ENCODE results near the gene CDH23.
A peak's percentile ranks its signal among the peaks of the same experiment; 100 is the strongest.

Gene CDH23

DNA sequence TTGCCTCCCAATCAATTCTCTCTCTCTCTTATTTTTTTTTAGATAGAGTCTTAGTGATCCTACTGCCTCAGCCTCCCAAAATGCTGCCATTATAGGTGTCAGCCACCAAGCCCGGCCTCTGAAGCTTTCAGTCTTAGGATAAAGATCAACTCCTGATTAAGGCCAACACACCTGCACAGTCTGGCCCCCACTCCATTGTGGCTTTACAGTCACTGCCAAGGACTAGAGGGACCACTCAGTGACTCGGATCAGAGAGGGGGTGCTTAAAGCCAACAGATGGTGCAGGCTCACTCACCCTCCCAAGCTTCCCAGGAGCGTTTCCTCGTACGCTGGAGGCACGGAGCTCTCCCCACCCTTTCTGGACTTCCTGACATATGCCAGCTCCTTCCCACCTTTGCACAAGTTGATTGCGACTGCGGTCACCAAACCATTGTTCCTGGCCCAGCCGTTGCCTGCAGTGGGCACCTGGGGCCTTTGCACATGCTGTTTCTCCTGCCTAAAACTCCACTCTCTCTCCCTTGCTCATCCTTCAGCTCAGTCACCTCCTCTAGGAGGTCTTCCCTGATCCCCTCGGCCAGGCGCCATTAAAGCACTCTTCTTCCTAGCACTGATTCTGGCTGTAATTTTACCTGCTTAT is 1.7 kb upstream of the CDH23 start:
- H3K4me3 ChIP-seq (ENCODE audit: low read length): no peak overlapping the region
- no peak for DNase-seq (ENCODE audit: low read depth)
- TF ChIP-seq, protein P1, sequence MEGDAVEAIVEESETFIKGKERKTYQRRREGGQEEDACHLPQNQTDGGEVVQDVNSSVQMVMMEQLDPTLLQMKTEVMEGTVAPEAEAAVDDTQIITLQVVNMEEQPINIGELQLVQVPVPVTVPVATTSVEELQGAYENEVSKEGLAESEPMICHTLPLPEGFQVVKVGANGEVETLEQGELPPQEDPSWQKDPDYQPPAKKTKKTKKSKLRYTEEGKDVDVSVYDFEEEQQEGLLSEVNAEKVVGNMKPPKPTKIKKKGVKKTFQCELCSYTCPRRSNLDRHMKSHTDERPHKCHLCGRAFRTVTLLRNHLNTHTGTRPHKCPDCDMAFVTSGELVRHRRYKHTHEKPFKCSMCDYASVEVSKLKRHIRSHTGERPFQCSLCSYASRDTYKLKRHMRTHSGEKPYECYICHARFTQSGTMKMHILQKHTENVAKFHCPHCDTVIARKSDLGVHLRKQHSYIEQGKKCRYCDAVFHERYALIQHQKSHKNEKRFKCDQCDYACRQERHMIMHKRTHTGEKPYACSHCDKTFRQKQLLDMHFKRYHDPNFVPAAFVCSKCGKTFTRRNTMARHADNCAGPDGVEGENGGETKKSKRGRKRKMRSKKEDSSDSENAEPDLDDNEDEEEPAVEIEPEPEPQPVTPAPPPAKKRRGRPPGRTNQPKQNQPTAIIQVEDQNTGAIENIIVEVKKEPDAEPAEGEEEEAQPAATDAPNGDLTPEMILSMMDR (IDR thresholded peaks at IDR 0.05; ENCODE audit: insufficient read depth, low read depth, low read length, missing control alignments): no peak

- no peak overlapping the region for H3K4me3 ChIP-seq (ENCODE audit: low read length)
- TF ChIP-seq, protein P1 (IDR thresholded peaks at IDR 0.05; ENCODE audit: insufficient read depth, low read depth, low read length, missing control alignments): peak; percentile 6
These were observed 1.1 kb upstream of the CDH23 start for GRCh38 chr10:71395621-71396020.

GRCh38 chr10:71396084-71396710 is 523 bp upstream of the CDH23 start:
- TF ChIP-seq, protein P1 (IDR thresholded peaks at IDR 0.05; ENCODE audit: insufficient read depth, low read depth, low read length, missing control alignments): peak; percentile 14
- peak; percentile 42 for DNase-seq (ENCODE audit: low read depth)
- H3K4me3 ChIP-seq (ENCODE audit: low read length): no peak overlapping the region

More at GRCh38 chr10:71395621-71396020, 1.1 kb upstream of the CDH23 start:
- DNase-seq (ENCODE audit: low read depth): no peak

GRCh38 chr10:71397296-71398212 is 834 bp downstream of the CDH23 start:
- TF ChIP-seq, protein P1 (IDR thresholded peaks at IDR 0.05; ENCODE audit: insufficient read depth, low read depth, low read length, missing control alignments): no peak
- H3K4me3 ChIP-seq (ENCODE audit: low read length): no peak overlapping the region
- DNase-seq (ENCODE audit: low read depth): no peak

DNA sequence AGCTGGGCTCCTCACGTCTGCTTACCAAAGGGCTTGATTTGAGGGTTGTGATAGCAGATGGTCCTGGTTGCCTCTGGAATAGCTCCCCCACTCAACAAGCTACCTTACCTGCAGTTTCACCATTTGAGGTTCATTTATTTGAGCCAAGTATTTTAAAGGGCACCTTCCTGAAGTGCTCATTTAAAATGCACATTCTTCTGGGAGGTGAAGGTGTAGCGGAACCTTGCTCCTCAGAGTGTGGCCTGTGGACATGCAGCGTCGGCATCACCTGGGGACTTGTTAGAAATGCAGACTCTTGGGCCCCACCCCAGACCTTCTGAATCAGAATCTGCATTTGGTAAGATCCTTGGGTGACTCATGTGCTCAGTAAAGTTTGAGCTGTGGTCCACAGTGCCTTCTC is 2.3 kb downstream of the CDH23 start:
- H3K4me3 ChIP-seq (ENCODE audit: low read length): no peak overlapping the region
- TF ChIP-seq, protein P1 (IDR thresholded peaks at IDR 0.05; ENCODE audit: insufficient read depth, low read depth, low read length, missing control alignments): no peak
- DNase-seq (ENCODE audit: low read depth): peak; percentile 21

DNA sequence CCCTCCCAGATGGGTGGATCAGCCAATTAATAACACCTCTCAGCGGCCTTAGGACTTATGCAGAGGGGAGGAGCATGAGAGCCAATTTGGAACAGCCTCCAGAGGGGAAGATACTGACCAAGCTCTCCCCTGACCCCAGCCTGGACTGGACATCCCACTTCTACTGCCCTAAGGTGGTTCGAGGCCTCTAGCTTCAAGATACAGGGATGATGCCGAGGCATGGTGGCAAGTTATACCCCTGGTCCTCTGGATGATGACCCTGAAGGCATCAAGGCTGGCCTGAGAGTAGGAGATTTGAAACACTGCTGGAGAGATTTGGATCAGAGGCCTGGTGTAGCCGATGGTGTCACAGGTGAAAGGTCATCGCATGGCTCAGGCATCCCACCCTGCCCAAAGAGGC is 3.2 kb downstream of the CDH23 start:
- TF ChIP-seq, protein P1 (IDR thresholded peaks at IDR 0.05; ENCODE audit: insufficient read depth, low read depth, low read length, missing control alignments): no peak
- H3K4me3 ChIP-seq (ENCODE audit: low read length): no peak overlapping the region
- peak; percentile 24 for DNase-seq (ENCODE audit: low read depth)

All from epithelial cell of esophagus (primary cell).